ENCODE results near the gene CCKAR. TPM values are rescaled to one million over a fixed set of nuclear protein-coding genes. Genes with fewer than 3 reads are reported as not detected.

The CCKAR gene
- total RNA-seq, 1 experiment from 2014 or later = not detected

- DNase-seq (ENCODE audit: low read depth) = no peak
Measured at GRCh38 chr4:26490960-26491284, 638 bp upstream of the CCKAR start.

GRCh38 chr4:26489101-26489985, 941 bp downstream of the CCKAR start:
- no peak for DNase-seq (ENCODE audit: low read depth)

GRCh38 chr4:26485684-26486083, 4.6 kb downstream of the CCKAR start:
- DNase-seq (ENCODE audit: low read depth) = no peak

- DNase-seq (ENCODE audit: low read depth) = no peak
Measured at GRCh38 chr4:26484516-26484915, 5.8 kb downstream of the CCKAR start.

DNA sequence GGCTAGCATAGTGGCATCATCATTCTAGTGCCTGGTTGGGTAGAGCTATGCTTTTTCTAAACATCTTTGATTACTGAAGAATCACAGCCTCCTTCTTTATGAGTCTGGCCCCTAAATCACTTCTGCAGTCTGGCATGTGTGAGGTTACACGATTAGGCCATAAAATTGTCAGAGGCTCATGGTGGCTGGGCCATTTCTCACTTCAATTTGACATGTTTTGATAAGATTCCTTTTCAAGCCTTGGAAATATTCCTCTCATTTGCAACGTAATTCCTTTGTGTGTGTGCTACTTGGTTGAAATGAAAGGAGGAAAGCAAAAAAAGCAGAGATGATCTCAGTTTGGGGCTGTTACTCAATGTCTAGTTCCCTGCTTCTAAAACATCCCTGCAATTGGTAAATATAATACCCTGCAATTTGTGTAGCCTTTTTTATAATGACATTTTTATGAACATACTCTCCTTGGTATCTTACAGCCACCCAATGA, 6.2 kb downstream of the CCKAR start:
- DNase-seq (ENCODE audit: low read depth) = no peak

GRCh38 chr4:26482508-26483462, 7.5 kb downstream of the CCKAR start:
- DNase-seq (ENCODE audit: low read depth) = peak; percentile 13

DNA sequence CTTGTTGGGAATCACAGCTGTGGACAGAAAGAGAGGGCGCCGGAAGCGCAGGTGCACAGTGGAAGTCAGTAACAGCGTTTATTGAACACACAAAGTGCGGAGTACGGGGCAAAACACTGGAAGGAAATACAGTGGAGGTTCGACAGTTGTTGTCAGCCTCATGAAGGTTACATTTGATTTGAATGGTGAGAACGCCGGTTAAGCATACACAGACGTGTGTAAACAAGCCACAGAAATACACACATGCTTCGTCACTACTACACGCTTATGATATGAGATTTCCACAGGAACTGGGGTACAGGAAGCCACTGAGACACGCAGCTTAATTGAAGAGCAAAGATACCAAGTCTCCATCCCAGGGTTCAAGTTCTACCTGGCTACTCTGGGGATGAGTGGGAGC, 12.0 kb downstream of the CCKAR start:
- DNase-seq (ENCODE audit: low read depth) = no peak

GRCh38 chr4:26476545-26476944, 13.7 kb downstream of the CCKAR start:
- no peak for DNase-seq (ENCODE audit: low read depth)

GRCh38 chr4:26475716-26476115, 14.6 kb downstream of the CCKAR start:
- DNase-seq (ENCODE audit: low read depth) = no peak

- no peak for DNase-seq (ENCODE audit: low read depth)
Measured at GRCh38 chr4:26474551-26474950, 15.7 kb downstream of the CCKAR start.

DNA sequence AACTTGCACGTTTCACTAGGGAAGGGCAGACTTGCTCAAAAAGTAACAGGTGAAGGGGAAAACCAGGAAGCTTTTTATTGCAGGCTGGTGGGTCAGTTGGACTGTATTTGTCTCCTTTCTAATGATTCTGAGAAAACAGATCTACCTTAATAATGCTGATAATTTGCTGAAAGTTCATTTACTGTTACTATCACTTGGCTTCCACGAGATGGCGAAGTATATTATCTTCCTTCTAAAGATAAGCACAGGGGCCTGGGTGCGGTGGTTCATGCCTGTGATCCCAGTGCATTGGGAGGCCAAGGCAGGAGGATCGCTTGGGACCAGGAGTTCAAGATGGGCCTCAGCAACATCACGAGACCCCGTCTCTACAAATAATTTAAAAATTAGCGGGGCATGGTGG, 16.4 kb downstream of the CCKAR start:
- DNase-seq (ENCODE audit: low read depth) = no peak

GRCh38 chr4:26471890-26472289, 18.4 kb downstream of the CCKAR start:
- no peak for DNase-seq (ENCODE audit: low read depth)

GRCh38 chr4:26468977-26469376, 21.3 kb downstream of the CCKAR start:
- DNase-seq (ENCODE audit: low read depth) = peak; percentile 34

GRCh38 chr4:26468283-26468949, 21.9 kb downstream of the CCKAR start:
- no peak for DNase-seq (ENCODE audit: low read depth)

GRCh38 chr4:26467724-26468123, 22.6 kb downstream of the CCKAR start:
- no peak for DNase-seq (ENCODE audit: low read depth)

DNA sequence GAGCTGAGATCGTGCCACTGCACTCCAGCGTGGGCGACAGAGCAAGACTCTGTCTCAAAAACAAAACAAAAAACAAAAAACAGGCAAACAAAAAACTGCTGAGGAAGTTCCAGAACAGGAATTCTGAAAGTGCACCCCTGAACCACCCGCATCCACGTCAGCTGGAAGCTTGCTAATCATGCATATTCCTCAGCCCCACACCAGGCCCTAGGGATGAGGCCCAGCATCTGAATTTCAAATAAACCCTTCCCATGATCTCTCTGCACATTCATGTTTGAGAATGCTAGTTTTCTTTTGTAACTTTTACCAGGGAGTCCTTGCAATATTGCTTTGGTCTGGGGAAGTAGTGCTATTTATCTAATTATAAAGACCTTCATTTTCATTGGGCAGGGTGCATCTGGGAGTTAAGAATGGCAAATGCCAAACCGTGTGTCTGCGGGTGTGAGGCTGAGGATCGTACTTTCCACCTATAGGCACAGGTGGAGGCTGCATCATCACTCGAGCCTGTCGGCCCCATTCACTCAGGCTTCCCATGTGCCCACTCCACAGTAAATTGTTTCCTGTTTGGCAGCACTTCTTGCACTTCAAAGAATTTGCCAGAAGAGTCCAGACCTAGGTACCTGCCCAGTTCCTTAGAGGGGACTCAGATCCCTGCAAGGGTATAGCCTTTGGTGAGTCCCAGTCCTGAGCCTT, 23.6 kb downstream of the CCKAR start:
- DNase-seq (ENCODE audit: low read depth) = no peak

DNA sequence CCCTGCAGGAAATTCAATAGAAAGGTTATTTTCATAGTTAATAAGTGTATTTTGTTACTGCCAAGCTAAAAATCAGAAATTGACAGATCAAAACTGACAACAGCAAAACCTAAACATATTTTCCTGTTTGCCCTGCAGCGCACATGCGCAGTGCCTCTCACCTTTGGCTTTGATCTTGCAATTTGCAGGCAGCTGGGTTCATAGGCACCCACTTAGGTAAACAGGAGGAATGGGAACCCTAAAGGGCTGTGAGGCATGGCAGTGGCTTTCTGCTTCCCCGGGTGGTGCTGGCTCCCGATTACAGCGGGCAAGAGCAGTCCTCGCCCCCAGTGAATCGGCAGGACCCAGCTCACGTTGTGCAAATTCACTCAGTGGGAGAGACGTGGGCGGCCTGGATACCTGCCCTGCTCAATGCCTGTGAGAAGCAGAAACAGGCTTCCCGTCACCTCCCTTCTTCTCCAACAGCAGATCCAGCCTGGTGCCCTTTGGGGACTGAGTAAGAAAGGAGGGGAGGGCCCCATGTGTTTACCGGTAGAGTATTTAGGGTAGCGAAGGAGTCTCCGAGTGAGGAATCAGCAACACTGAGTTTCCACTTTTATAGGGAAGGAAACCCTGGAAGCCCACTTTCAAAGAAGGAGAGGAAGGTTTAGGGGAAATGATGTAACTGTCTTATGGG, 25.7 kb downstream of the CCKAR start:
- no peak for DNase-seq (ENCODE audit: low read depth)

- no peak for DNase-seq (ENCODE audit: low read depth)
Measured at GRCh38 chr4:26463386-26463785, 26.9 kb downstream of the CCKAR start.

DNA sequence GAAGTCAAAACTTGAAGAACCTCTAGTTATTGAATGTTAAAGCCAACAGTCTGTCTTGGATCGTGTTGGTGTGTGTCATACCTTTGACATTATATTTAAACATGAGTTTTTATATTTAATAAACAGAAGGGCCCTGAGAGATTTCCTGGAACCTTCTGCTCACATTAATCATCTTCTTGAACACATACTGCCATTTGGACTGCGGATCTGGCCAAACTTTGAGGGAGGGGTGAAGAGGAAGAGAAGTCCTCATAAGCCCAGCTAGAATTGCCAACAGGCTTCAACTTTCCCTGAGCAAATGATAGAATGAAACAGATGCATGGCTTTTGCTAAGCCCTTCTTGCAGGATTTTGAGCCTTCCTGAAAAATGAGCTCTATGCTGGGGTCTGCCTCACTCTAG, 27.4 kb downstream of the CCKAR start:
- DNase-seq (ENCODE audit: low read depth) = peak; percentile 75

GRCh38 chr4:26459756-26460530, 30.3 kb downstream of the CCKAR start:
- DNase-seq (ENCODE audit: low read depth) = peak; percentile 47

Measured in LHCN-M2 (cell line).